NCI-H510A treated with DMSO at 0.1 percent for 48 hours (cell line): Measurements from ENCODE around the gene OTUD5.

ENCODE experiments used
- DNase-seq: peaks from one replicate; lab custom pipeline; 2025; lab: John Stamatoyannopoulos, UW

OTUD5 gene

GRCh38 chrX:48937054-48937907 lies 20.1 kb downstream of the OTUD5 start:
- no peak for DNase-seq

- DNase-seq, result no peak
Observed at GRCh38 chrX:48936429-48937053, 20.9 kb downstream of the OTUD5 start.

GRCh38 chrX:48935301-48935670 lies 22.1 kb downstream of the OTUD5 start:
- no peak for DNase-seq

GRCh38 chrX:48934581-48935300 lies 22.7 kb downstream of the OTUD5 start:
- DNase-seq, result no peak

- DNase-seq, result no peak
Observed at GRCh38 chrX:48933757-48934156, 23.6 kb downstream of the OTUD5 start.

GRCh38 chrX:48927736-48928382 lies 29.5 kb downstream of the OTUD5 start:
- DNase-seq, result no peak

- DNase-seq, result no peak
Observed at GRCh38 chrX:48927123-48927522, 30.3 kb downstream of the OTUD5 start.

GRCh38 chrX:48924270-48924669 lies 33.1 kb downstream of the OTUD5 start:
- DNase-seq, result no peak

- no peak for DNase-seq
Observed at GRCh38 chrX:48923771-48924170, 33.6 kb downstream of the OTUD5 start.

GRCh38 chrX:48920718-48921104 lies 36.7 kb downstream of the OTUD5 start:
- no peak for DNase-seq

GRCh38 chrX:48919947-48920717 lies 37.3 kb downstream of the OTUD5 start:
- DNase-seq, result no peak

GRCh38 chrX:48919360-48919841 lies 38.0 kb downstream of the OTUD5 start:
- DNase-seq, result no peak

GRCh38 chrX:48918643-48919340 lies 38.6 kb downstream of the OTUD5 start, which contains the start of gene PIM2:
TSS of gene PIM2 (minus strand) at chrX:48919024. CDS start at chrX:48918834, 190 bp downstream.
- peak; percentile 93 for DNase-seq

GRCh38 chrX:48918301-48918642 lies 39.1 kb downstream of the OTUD5 start:
- DNase-seq, result no peak

GRCh38 chrX:48917139-48918001 lies 40.0 kb downstream of the OTUD5 start:
- peak; percentile 87 for DNase-seq

GRCh38 chrX:48914593-48915493 lies 42.6 kb downstream of the OTUD5 start:
- no peak for DNase-seq

GRCh38 chrX:48913605-48914366 lies 43.6 kb downstream of the OTUD5 start:
- DNase-seq, result no peak
